HEK293 (cell line): ENCODE results near the gene TMEM270.
"Not testable (repeated sequence)": the region's sequence is repeated elsewhere in the genome, so short reads cannot be mapped to it uniquely, and the experiment has no call there.

Source experiments
- CTCF ChIA-PET: fragments of 350-600 bp; formaldehyde crosslinking; extraction: SDS; loops from one replicate; lab custom pipeline; 2021; ENCODE audit warnings: antibody characterized with exemption; lab: Yijun Ruan, JAX
- POLR2A ChIA-PET: fragments of 300-600 bp; formaldehyde crosslinking; extraction: SDS; loops from one replicate; lab custom pipeline; 2020; ENCODE audit warnings: antibody characterized with exemption, inconsistent platforms; lab: Yijun Ruan, JAX
- H3K27ac ChIP-seq: fragments of 200-500 bp; sonication (Bioruptor generic); 2 replicates; pipeline ENCODE4 v1.5.1; 2014; ENCODE audit warnings: low read depth, low read length, control low read depth, inconsistent platforms; ENCODE audit errors: extremely low read depth
- H3K36me3 ChIP-seq, 2 experiments: fragments of 200-500 bp in 1 of 2; sonication (Bioruptor generic) in 1 of 2; 1 replicate in 1 of 2; 2 replicates in 1 of 2; pipeline ENCODE4 v1.5.1; 2014 to 2017; ENCODE audit warnings: inconsistent platforms in 2 of 2, low read length in 2 of 2; ENCODE audit not compliant: control insufficient read depth in 2 of 2, insufficient read depth in 1 of 2
- H3K4me1 ChIP-seq: fragments of 200-500 bp; sonication (Bioruptor generic); 2 replicates; pipeline ENCODE4 v1.5.1; 2014; ENCODE audit warnings: mild to moderate bottlenecking, low read length, inconsistent platforms; ENCODE audit not compliant: control insufficient read depth, insufficient read depth
- H3K4me3 ChIP-seq: 2 replicates; pipeline ENCODE4 v1.5.1; 2011; ENCODE audit warnings: low read depth, mild to moderate bottlenecking, control low read depth, low read length, moderate library complexity
- H3K9me3 ChIP-seq: fragments of 200-500 bp; sonication (Bioruptor generic); 2 replicates; pipeline ENCODE4 v1.5.1; 2014; ENCODE audit warnings: low read depth, low read length, inconsistent platforms; ENCODE audit not compliant: control insufficient read depth, insufficient read depth
- GLI4 ChIP-seq: fragments of 450-650 bp; formaldehyde crosslinking; IDR thresholded peaks from 2 replicates; pipeline ENCODE4 v1.5.1; 2016; ENCODE audit warnings: missing biosample characterization, missing genetic modification characterization
- WT1 ChIP-seq: fragments of 450-650 bp; formaldehyde crosslinking; IDR thresholded peaks from 2 replicates; pipeline ENCODE4 v1.5.1; 2016; ENCODE audit warnings: missing biosample characterization, missing genetic modification characterization
- ZFP3 ChIP-seq: fragments of 450-650 bp; formaldehyde crosslinking; IDR thresholded peaks from 2 replicates; pipeline ENCODE4 v1.5.1; 2016; ENCODE audit warnings: low read depth, missing biosample characterization, missing genetic modification characterization
- ZFP69B ChIP-seq: fragments of 450-650 bp; formaldehyde crosslinking; IDR thresholded peaks from 2 replicates; pipeline ENCODE4 v1.5.1; 2016; ENCODE audit warnings: missing biosample characterization, missing genetic modification characterization
- ZNF114 ChIP-seq: fragments of 450-650 bp; formaldehyde crosslinking; IDR thresholded peaks from 2 replicates; pipeline ENCODE4 v1.5.0; 2017; ENCODE audit warnings: missing biosample characterization, missing genetic modification characterization
- ZNF121 ChIP-seq: fragments of 450-650 bp; formaldehyde crosslinking; IDR thresholded peaks from 2 replicates; pipeline ENCODE4 v1.5.1; 2016; ENCODE audit warnings: missing biosample characterization, missing genetic modification characterization
- ZNF132 ChIP-seq: fragments of 450-650 bp; formaldehyde crosslinking; IDR thresholded peaks from 2 replicates; pipeline ENCODE4 v1.5.1; 2017; ENCODE audit warnings: missing biosample characterization, missing genetic modification characterization, borderline replicate concordance
- ZNF239 ChIP-seq: fragments of 450-650 bp; formaldehyde crosslinking; IDR thresholded peaks from 2 replicates; pipeline ENCODE4 v1.5.1; 2016; ENCODE audit warnings: missing biosample characterization, missing genetic modification characterization
- ZNF324 ChIP-seq: fragments of 450-650 bp; formaldehyde crosslinking; IDR thresholded peaks from 2 replicates; pipeline ENCODE4 v1.5.1; 2016; ENCODE audit warnings: missing biosample characterization, missing genetic modification characterization
- ZNF366 ChIP-seq: fragments of 450-650 bp; formaldehyde crosslinking; conservative IDR thresholded peaks from 2 replicates; pipeline ENCODE4 v1.5.1; 2016; ENCODE audit warnings: missing biosample characterization, missing genetic modification characterization
- ZNF530 ChIP-seq: fragments of 450-650 bp; formaldehyde crosslinking; IDR thresholded peaks from 2 replicates; pipeline ENCODE4 v1.5.1; 2016; ENCODE audit warnings: low read depth, missing biosample characterization, missing genetic modification characterization
- ZNF555 ChIP-seq: fragments of 450-650 bp; formaldehyde crosslinking; conservative IDR thresholded peaks from 2 replicates; pipeline ENCODE4 v1.5.1; 2017; ENCODE audit warnings: missing biosample characterization, mild to moderate bottlenecking, missing genetic modification characterization, inconsistent platforms
- ZNF626 ChIP-seq: fragments of 450-650 bp; sonication (Bioruptor Pico); formaldehyde crosslinking; IDR thresholded peaks from 2 replicates; pipeline ENCODE4 v1.5.1; 2018; ENCODE audit warnings: missing biosample characterization, missing genetic modification characterization, inconsistent platforms
- ZNF677 ChIP-seq: fragments of 450-650 bp; IDR thresholded peaks from 2 replicates; pipeline ENCODE4 v1.5.0; 2018; ENCODE audit warnings: missing biosample characterization, mild to moderate bottlenecking, missing genetic modification characterization, moderate library complexity
- ZNF830 ChIP-seq: fragments of 450-650 bp; IDR thresholded peaks from 2 replicates; pipeline ENCODE4 v1.5.0; 2018; ENCODE audit warnings: missing biosample characterization, missing genetic modification characterization, low read depth, mild to moderate bottlenecking, moderate library complexity
- TF ChIP-seq, protein P1 (sequence below): fragments of 450-650 bp; formaldehyde crosslinking; IDR thresholded peaks from 2 replicates; pipeline ENCODE4 v1.5.1; 2016; ENCODE audit warnings: missing biosample characterization, missing genetic modification characterization
- TF ChIP-seq, protein P2 (sequence below): fragments of 450-650 bp; formaldehyde crosslinking; IDR thresholded peaks from 2 replicates; pipeline ENCODE4 v1.5.1; 2016; ENCODE audit warnings: missing biosample characterization, missing genetic modification characterization, borderline replicate concordance

Gene TMEM270

DNA sequence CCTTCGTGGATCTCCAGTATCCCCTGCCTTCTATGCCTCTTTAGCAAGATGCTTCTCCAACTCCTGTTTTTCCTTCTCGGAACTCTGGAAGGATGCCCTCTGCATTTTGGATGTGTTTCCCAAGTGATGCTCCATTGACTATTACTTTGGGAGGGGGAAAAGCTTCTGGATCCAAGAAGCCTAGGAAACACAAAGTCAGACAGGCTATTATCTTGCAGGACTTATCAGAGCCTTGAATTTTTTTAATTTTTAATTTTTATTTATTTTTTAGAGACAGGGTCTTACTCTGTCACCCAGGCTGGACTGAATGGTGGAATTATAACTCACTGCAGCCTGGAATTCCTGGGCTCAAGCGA, 21.1 kb downstream of the TMEM270 start:
- H3K36me3 ChIP-seq: no peaks in the 10 kb centered on the region
- CTCF ChIA-PET: no interaction called here
- H3K27ac ChIP-seq: no peak overlapping the region
- TF ChIP-seq ZNF239 (tag by site-specific recombination) (peak; percentile 78; the same call in 1 of the 2 replicates), ZNF114 (no peak)
- TF ChIP-seq, protein P1, sequence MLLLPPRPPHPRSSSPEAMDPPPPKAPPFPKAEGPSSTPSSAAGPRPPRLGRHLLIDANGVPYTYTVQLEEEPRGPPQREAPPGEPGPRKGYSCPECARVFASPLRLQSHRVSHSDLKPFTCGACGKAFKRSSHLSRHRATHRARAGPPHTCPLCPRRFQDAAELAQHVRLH (tag by site-specific recombination): no peak
- POLR2A ChIA-PET: no interaction called here
- no peaks in the 10 kb centered on the region for H3K4me1 ChIP-seq
- H3K4me3 ChIP-seq: no peak overlapping the region
- no peaks in the 10 kb centered on the region for H3K9me3 ChIP-seq

DNA sequence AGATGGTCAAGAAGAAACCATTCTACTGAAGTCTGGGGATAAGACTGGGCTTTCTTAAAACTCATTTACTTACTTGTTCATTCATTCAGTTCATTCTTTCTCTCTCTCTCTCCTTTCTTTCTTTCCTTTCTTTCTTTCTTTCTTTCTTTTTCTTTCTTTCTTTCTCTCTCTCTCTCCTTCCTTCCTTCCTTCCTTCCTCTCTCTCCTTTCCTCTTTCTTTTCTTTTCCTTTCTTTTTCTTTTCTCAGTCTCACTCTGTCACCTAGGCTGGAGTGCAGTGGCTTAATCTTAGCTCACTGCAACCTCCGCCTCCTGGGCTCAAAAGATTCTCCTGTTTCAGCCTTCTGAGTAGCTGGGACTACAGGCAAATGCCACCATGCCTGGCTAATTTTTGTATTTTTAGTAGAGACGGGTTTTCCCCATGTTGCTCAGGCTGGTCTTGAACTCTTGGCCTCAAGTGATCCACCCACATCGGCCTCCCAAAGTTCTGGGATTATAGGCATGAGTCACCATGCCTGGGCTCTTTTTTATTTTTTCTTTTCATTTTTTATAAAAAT, 24.0 kb downstream of the TMEM270 start:
- not testable (repeated sequence) for H3K27ac ChIP-seq, H3K36me3 ChIP-seq, H3K4me3 ChIP-seq, H3K9me3 ChIP-seq, H3K4me1 ChIP-seq
- peak; percentile 70 for TF ChIP-seq ZNF366 (tag by site-specific recombination)
- ChIA-PET POLR2A (interaction anchor here (0.5 kb wide), 1 partner anchor 325 kb away, joined by 3 read pairs; the partner anchor contains the start of gene LAT2), CTCF (interaction anchor here (0.6 to 1.5 kb wide), 3 partner anchors 13 to 154 kb away, joined by 3 to 5 read pairs (median 4); no protein-coding TSS in a partner anchor)

DNA sequence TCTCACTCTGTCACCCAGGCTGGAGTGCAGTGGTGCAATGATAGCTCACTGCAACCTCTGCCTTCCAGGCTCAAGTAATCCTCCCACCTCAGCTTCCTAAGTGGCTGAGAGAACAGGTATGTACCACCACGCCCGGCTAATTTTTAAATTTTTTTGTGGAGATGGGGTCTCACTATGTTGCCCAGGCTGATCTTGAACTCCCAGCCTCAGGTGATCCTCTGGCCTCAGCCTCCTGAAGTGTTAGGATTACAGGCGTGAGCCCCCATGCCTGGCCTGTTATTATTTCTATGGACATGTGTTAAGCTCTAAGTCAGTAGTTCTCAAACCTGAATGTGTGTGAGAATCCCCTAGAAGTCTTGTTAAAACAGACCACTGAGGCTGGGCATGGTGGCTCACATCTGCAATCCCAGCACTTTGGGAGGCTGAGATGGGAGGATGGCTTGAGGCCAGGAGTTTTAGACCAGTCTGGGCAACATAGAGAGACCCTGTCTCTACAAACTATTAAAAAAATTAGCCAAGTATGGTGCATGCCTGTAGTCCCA, 24.5 kb downstream of the TMEM270 start:
- no peaks in the 10 kb centered on the region for H3K4me1 ChIP-seq
- H3K36me3 ChIP-seq: no peaks in the 10 kb centered on the region
- H3K9me3 ChIP-seq: no peaks in the 10 kb centered on the region
- CTCF ChIA-PET: interaction anchor here (0.6 to 1.5 kb wide), 3 partner anchors 12 to 153 kb away, joined by 3 to 5 read pairs (median 4); no protein-coding TSS in a partner anchor
- POLR2A ChIA-PET: interaction anchor here (0.6 kb wide), 1 partner anchor 467 kb away, joined by 3 read pairs; no protein-coding TSS in a partner anchor
- H3K4me3 ChIP-seq: no peak overlapping the region
- TF ChIP-seq ZNF530 (no peak), ZNF121 (peak; percentile 46; the same call in 1 of the 2 replicates)
- H3K27ac ChIP-seq: no peak overlapping the region

DNA sequence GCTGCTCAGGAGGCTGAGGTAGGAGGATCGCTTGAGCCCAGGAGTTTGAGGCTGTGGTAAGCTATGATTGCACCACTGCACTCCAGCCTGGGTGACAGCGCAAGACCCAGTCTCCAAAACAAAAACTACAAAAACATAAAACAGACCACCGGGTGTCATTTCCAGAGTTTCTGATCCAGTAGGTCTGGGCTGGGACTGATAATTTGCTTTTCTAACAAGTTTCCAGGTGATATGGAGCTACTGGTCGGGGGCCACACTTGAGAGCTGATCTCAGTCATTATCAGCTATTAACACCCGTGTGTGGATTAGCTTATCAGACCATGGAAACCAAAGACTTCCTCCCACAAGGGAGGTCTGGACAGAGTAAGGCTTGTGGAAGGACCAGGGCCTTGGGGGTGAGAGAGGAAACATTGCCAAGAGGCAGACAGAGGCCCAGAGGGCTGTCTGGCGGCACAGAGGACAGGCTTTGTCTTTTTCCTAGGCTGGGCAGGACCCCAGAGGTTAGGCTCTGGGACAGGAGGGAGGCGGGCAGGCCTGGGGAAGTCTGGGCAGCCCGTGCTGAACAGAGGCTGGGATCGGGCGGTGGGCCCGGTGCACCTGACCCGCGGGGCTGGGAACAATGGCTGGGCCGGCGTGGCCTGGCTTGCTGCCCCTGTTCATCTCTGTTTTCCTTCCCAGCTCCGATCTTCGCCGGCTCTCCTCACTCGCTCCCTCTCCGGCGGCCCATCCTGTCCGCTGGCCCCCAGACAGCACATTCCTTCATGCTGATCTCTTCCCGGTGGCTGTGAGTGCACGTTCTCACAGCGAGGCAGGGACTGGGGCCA, 25.2 kb downstream of the TMEM270 start:
- ChIA-PET POLR2A (interaction anchor here (0.6 kb wide), 1 partner anchor 467 kb away, joined by 3 read pairs; no protein-coding TSS in a partner anchor), CTCF (interaction anchor here (1.5 kb wide), 1 partner anchor 141 kb away, joined by 5 read pairs; no protein-coding TSS in a partner anchor)
- Histone ChIP-seq H3K27ac (no peak overlapping the region), H3K36me3 (no peaks in the 10 kb centered on the region), H3K4me3 (no peak overlapping the region), H3K4me1 (no peaks in the 10 kb centered on the region), H3K9me3 (no peaks in the 10 kb centered on the region)
- TF ChIP-seq ZNF626 (tag by site-specific recombination) (no peak), ZNF677 (tag by site-specific recombination) (0 out of 2 replicates have a peak, but pooled peaks have one; percentile 53)

DNA sequence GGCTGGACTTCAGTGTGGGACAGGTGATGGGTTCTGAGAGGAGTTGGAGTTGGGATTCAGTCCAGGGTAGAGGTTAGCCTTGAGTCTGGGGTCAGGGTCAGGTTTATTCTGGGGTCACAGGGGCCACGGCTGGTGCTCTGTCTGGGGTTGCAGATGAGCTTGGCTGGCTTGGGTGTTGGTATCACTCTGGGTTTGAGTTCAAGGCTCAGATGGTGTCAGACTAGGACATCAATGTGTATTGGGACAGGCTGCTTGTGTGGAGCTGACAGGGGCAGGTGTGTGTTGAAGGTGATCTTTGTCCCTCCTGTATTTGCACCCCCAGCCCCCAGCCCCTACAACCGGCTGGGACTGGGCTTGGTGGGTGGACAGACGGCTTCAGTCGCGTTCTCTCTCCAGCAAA, 26.8 kb downstream of the TMEM270 start:
- TF ChIP-seq ZFP69B (tag by site-specific recombination) (no peak), ZNF555 (tag by site-specific recombination) (no peak), ZNF830 (tag by site-specific recombination) (no peak), WT1 (tag by site-specific recombination) (no peak), ZFP3 (tag by site-specific recombination) (no peak), GLI4 (tag by site-specific recombination) (no peak), ZNF132 (no peak), ZNF324 (tag by site-specific recombination) (no peak)
- TF ChIP-seq, protein P2, sequence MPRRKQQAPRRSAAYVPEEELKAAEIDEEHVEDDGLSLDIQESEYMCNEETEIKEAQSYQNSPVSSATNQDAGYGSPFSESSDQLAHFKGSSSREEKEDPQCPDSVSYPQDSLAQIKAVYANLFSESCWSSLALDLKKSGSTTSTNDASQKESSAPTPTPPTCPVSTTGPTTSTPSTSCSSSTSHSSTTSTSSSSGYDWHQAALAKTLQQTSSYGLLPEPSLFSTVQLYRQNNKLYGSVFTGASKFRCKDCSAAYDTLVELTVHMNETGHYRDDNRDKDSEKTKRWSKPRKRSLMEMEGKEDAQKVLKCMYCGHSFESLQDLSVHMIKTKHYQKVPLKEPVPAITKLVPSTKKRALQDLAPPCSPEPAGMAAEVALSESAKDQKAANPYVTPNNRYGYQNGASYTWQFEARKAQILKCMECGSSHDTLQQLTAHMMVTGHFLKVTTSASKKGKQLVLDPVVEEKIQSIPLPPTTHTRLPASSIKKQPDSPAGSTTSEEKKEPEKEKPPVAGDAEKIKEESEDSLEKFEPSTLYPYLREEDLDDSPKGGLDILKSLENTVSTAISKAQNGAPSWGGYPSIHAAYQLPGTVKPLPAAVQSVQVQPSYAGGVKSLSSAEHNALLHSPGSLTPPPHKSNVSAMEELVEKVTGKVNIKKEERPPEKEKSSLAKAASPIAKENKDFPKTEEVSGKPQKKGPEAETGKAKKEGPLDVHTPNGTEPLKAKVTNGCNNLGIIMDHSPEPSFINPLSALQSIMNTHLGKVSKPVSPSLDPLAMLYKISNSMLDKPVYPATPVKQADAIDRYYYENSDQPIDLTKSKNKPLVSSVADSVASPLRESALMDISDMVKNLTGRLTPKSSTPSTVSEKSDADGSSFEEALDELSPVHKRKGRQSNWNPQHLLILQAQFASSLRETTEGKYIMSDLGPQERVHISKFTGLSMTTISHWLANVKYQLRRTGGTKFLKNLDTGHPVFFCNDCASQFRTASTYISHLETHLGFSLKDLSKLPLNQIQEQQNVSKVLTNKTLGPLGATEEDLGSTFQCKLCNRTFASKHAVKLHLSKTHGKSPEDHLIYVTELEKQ: no peak
- TF ChIP-seq, all 188 proteins: peak for 0
- H3K4me1 ChIP-seq: no peaks in the 10 kb centered on the region
- no peak overlapping the region for H3K4me3 ChIP-seq
- POLR2A ChIA-PET: interaction anchor here (0.6 kb wide), 1 partner anchor 323 kb away, joined by 3 read pairs; no protein-coding TSS in a partner anchor
- no peaks in the 10 kb centered on the region for H3K36me3 ChIP-seq
- H3K9me3 ChIP-seq: no peaks in the 10 kb centered on the region
- H3K27ac ChIP-seq: no peak overlapping the region
- CTCF ChIA-PET: no interaction called here
